Uterus (tissue), 2 donors: ENCODE results near the gene SLC35A1.

Source experiments
- POLR2A ChIP-seq, 2 donors: fragments of 450-650 bp; IDR thresholded peaks; one replicate each; pipeline ENCODE4 v1.6.1; 2016; ENCODE audit warnings: antibody characterized with exemption in 2 of 2, mild to moderate bottlenecking in 1 of 2, moderate library complexity in 1 of 2
- TF ChIP-seq, protein P1 (sequence below), 4 experiments: fragments of 200-600 bp in 2 of 4; fragments of 450-650 bp in 2 of 4; sonication (generic) in 2 of 4; IDR thresholded peaks; one replicate each; pipeline ENCODE4 v1.5.1; 2016 to 2019; ENCODE audit warnings: antibody characterized with exemption in 4 of 4, mild to moderate bottlenecking in 2 of 4, moderate library complexity in 1 of 4

DNA sequence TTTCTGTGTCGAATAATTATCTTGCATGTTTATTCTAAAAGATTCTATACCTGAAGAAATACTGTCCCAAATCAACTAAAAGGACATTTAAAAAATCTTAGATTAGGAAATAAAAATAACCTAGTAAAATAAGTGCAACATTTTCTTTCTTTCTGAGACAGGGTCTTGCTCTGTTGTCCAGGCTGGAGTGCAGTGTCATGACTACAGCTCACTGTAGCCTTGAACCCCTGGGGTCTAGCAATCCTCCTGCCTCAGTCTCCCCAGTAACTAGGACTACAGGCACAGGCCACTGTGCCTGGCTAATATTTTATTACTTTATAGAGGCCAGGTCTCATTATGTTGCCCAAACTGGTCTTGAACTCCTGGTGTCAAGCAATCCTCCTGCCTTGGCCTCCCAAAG is 68.3 kb downstream of the SLC35A1 start:
- TF ChIP-seq POLR2A (IDR thresholded peaks at IDR 0.05): no peak
- TF ChIP-seq, protein P1, sequence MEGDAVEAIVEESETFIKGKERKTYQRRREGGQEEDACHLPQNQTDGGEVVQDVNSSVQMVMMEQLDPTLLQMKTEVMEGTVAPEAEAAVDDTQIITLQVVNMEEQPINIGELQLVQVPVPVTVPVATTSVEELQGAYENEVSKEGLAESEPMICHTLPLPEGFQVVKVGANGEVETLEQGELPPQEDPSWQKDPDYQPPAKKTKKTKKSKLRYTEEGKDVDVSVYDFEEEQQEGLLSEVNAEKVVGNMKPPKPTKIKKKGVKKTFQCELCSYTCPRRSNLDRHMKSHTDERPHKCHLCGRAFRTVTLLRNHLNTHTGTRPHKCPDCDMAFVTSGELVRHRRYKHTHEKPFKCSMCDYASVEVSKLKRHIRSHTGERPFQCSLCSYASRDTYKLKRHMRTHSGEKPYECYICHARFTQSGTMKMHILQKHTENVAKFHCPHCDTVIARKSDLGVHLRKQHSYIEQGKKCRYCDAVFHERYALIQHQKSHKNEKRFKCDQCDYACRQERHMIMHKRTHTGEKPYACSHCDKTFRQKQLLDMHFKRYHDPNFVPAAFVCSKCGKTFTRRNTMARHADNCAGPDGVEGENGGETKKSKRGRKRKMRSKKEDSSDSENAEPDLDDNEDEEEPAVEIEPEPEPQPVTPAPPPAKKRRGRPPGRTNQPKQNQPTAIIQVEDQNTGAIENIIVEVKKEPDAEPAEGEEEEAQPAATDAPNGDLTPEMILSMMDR (IDR thresholded peaks at IDR 0.05): no peak
